ENCODE results near the gene TRIM17.

The TRIM17 gene

GRCh38 chr1:228376651-228377631 is 39.7 kb downstream of the TRIM17 start:
- DNase-seq: no peak

- no peak for DNase-seq
These were observed 40.4 kb downstream of the TRIM17 start for GRCh38 chr1:228376262-228376628.

GRCh38 chr1:228375578-228376261 is 40.9 kb downstream of the TRIM17 start:
- DNase-seq: no peak

- no peak for DNase-seq
These were observed 41.7 kb downstream of the TRIM17 start for GRCh38 chr1:228374711-228375577.

- DNase-seq: no peak
These were observed 42.7 kb downstream of the TRIM17 start for GRCh38 chr1:228373681-228374571.

- no peak for DNase-seq
These were observed 43.5 kb downstream of the TRIM17 start for GRCh38 chr1:228373004-228373680.

- DNase-seq: no peak
These were observed 44.3 kb downstream of the TRIM17 start for GRCh38 chr1:228372183-228373003.

- no peak for DNase-seq
These were observed 44.9 kb downstream of the TRIM17 start for GRCh38 chr1:228371741-228372182.

- no peak for DNase-seq
These were observed 45.5 kb downstream of the TRIM17 start for GRCh38 chr1:228370941-228371740.

- DNase-seq: no peak
These were observed 46.2 kb downstream of the TRIM17 start for GRCh38 chr1:228370439-228370940.

- no peak for DNase-seq
These were observed 46.8 kb downstream of the TRIM17 start for GRCh38 chr1:228369608-228370438.

- no peak for DNase-seq
These were observed 47.7 kb downstream of the TRIM17 start for GRCh38 chr1:228368801-228369607.

GRCh38 chr1:228367798-228368791 is 48.6 kb downstream of the TRIM17 start:
- no peak for DNase-seq

- no peak for DNase-seq
These were observed 49.6 kb downstream of the TRIM17 start for GRCh38 chr1:228366866-228367741.
